Gastroesophageal sphincter (tissue), 4 donors: ENCODE data around the gene MPPED1. TPM values are rescaled to one million over a fixed set of nuclear protein-coding genes. Genes with fewer than 3 reads are reported as not detected.

ENCODE experiments used
- ATAC-seq: fragments of 150-250 bp; one replicate; pipeline ENCODE4 v1.9.1; 2016; ENCODE audit warnings: mild to moderate bottlenecking, moderate library complexity
- H3K27ac ChIP-seq, 4 donors: fragments of 200-600 bp; sonication (generic) in 3 of 4; 1 replicate in 3 of 4; 2 replicates in 1 of 4; pipeline ENCODE4 v1.5.1; 2016 to 2019
- H3K27me3 ChIP-seq: fragments of 200-600 bp; sonication (generic); one replicate; pipeline ENCODE4 v1.5.1; 2019
- H3K36me3 ChIP-seq, 2 donors: fragments of 200-600 bp; sonication (generic); one replicate each; pipeline ENCODE4 v1.5.1; 2019; ENCODE audit warnings: control low read depth in 1 of 2
- H3K4me1 ChIP-seq, 3 donors: fragments of 200-600 bp; sonication (generic); 1 replicate in 2 of 3; 2 replicates in 1 of 3; pipeline ENCODE4 v1.5.1; 2016 to 2019; ENCODE audit warnings: control low read depth in 2 of 3
- H3K4me3 ChIP-seq, 2 donors: fragments of 200-600 bp; sonication (generic); one replicate each; pipeline ENCODE4 v1.5.1; 2019; ENCODE audit warnings: mild to moderate bottlenecking in 1 of 2, moderate library complexity in 1 of 2
- H3K9me3 ChIP-seq, 3 donors: fragments of 200-600 bp; sonication (generic); one replicate each; pipeline ENCODE4 v1.5.1; 2017 to 2019; ENCODE audit warnings: control low read depth in 2 of 3
- EP300 ChIP-seq: sonication (generic); formaldehyde crosslinking; IDR thresholded peaks from one replicate; pipeline ENCODE4 v1.6.1; 2017; ENCODE audit warnings: antibody characterized with exemption, mild to moderate bottlenecking
- POLR2A ChIP-seq, 2 donors: fragments of 450-650 bp; IDR thresholded peaks; one replicate each; pipeline ENCODE4 v1.6.1; 2017; ENCODE audit warnings: antibody characterized with exemption in 2 of 2, mild to moderate bottlenecking in 2 of 2, moderate library complexity in 1 of 2
- POLR2AphosphoS5 ChIP-seq: sonication (generic); formaldehyde crosslinking; IDR thresholded peaks from one replicate; pipeline ENCODE4 v1.6.1; 2017; ENCODE audit warnings: antibody characterized with exemption
- WGBS, 2 donors: methylation state at CpG; one replicate each; pipeline ENCODE4 v1.1.5; 2018; ENCODE audit warnings: low coverage in 1 of 2; 5-methylcytosine and 5-hydroxymethylcytosine counted together
- total RNA-seq, 4 donors: library from RNA; depleted of rRNA; stranded (reverse); fragments of >200 nt; gene quantifications; one replicate each; pipeline ENCODE4 v1.1.0, GENCODE V29; 2016
- TF ChIP-seq, protein P1 (sequence below), 4 experiments: fragments of 200-600 bp in 2 of 4; fragments of 450-650 bp in 2 of 4; sonication (generic) in 1 of 4; IDR thresholded peaks; one replicate each; pipeline ENCODE4 v1.5.1; 2017 to 2019; ENCODE audit warnings: antibody characterized with exemption in 4 of 4, mild to moderate bottlenecking in 2 of 4, moderate library complexity in 2 of 4

Gene MPPED1
- total RNA-seq, 4 donors from 2014 or later: 0.13 TPM; not detected in 3

GRCh38 chr22:43392385-43392989 is 19.3 kb upstream of the MPPED1 start:
- Histone ChIP-seq H3K4me1 (peaks cover 0 to 8% (median 0%) of the 10 kb centered on the region in 3 donors), H3K9me3 (no peaks in the 10 kb centered on the region), H3K27ac (no peak overlapping the region), H3K27me3 (peaks cover 18% of the 10 kb centered on the region), H3K4me3 (no peak overlapping the region), H3K36me3 (no peaks in the 10 kb centered on the region)
- TF ChIP-seq, protein P1, sequence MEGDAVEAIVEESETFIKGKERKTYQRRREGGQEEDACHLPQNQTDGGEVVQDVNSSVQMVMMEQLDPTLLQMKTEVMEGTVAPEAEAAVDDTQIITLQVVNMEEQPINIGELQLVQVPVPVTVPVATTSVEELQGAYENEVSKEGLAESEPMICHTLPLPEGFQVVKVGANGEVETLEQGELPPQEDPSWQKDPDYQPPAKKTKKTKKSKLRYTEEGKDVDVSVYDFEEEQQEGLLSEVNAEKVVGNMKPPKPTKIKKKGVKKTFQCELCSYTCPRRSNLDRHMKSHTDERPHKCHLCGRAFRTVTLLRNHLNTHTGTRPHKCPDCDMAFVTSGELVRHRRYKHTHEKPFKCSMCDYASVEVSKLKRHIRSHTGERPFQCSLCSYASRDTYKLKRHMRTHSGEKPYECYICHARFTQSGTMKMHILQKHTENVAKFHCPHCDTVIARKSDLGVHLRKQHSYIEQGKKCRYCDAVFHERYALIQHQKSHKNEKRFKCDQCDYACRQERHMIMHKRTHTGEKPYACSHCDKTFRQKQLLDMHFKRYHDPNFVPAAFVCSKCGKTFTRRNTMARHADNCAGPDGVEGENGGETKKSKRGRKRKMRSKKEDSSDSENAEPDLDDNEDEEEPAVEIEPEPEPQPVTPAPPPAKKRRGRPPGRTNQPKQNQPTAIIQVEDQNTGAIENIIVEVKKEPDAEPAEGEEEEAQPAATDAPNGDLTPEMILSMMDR (IDR thresholded peaks at IDR 0.05): no peak
- no peak for TF ChIP-seq POLR2AphosphoS5
- TF ChIP-seq EP300: no peak
- TF ChIP-seq POLR2A (IDR thresholded peaks at IDR 0.05): no peak
- no peak for ATAC-seq
- WGBS, 2 donors: 83 to 92% methylated on average over 5 to 6 of the region's 9 CpGs

GRCh38 chr22:43393132-43393843 is 18.5 kb upstream of the MPPED1 start:
- WGBS, 2 donors: 48 to 79% methylated on average over 4 to 8 of the region's 14 CpGs
- no peaks in the 10 kb centered on the region for H3K36me3 ChIP-seq
- TF ChIP-seq POLR2AphosphoS5 (no peak), POLR2A (IDR thresholded peaks at IDR 0.05) (no peak), EP300 (no peak)
- TF ChIP-seq, protein P1 (IDR thresholded peaks at IDR 0.05): no peak
- H3K27ac ChIP-seq: no peak overlapping the region
- peaks cover 17% of the 10 kb centered on the region for H3K27me3 ChIP-seq
- H3K9me3 ChIP-seq: no peaks in the 10 kb centered on the region
- H3K4me1 ChIP-seq: peaks cover 0 to 4% (median 0%) of the 10 kb centered on the region in 3 donors
- no peak for ATAC-seq
- H3K4me3 ChIP-seq: no peak overlapping the region

- no peak for ATAC-seq
- H3K27ac ChIP-seq: no peak overlapping the region
- TF ChIP-seq EP300: no peak
- TF ChIP-seq POLR2A (IDR thresholded peaks at IDR 0.05): no peak
- TF ChIP-seq POLR2AphosphoS5: no peak
- TF ChIP-seq, protein P1 (IDR thresholded peaks at IDR 0.05): no peak
- H3K4me3 ChIP-seq: no peak overlapping the region
- no peaks in the 10 kb centered on the region for H3K9me3 ChIP-seq
- WGBS, 2 donors: 92 to 93% methylated on average over 2 of the region's 4 CpGs
- no peaks in the 10 kb centered on the region for H3K36me3 ChIP-seq
- H3K4me1 ChIP-seq: no peaks in the 10 kb centered on the region
- H3K27me3 ChIP-seq: peaks cover 21% of the 10 kb centered on the region
Observed at GRCh38 chr22:43393844-43394474, 17.9 kb upstream of the MPPED1 start.

GRCh38 chr22:43395086-43395695 is 16.6 kb upstream of the MPPED1 start:
- peaks cover 33% of the 10 kb centered on the region for H3K27me3 ChIP-seq
- H3K4me3 ChIP-seq: no peak overlapping the region
- no peak for ATAC-seq

More at GRCh38 chr22:43395086-43395695, 16.6 kb upstream of the MPPED1 start:
- Histone ChIP-seq H3K27ac (no peak overlapping the region), H3K9me3 (no peaks in the 10 kb centered on the region), H3K4me1 (no peaks in the 10 kb centered on the region), H3K36me3 (no peaks in the 10 kb centered on the region)
- WGBS, 2 donors: 60% methylated on average over 1 of the region's 9 CpGs; no CpG with 5 or more reads in 1 of the 2 donors
- no peak for TF ChIP-seq POLR2AphosphoS5
- TF ChIP-seq, protein P1 (IDR thresholded peaks at IDR 0.05): no peak
